ENCODE measurements around the gene SCFD1.

Gene SCFD1

DNA sequence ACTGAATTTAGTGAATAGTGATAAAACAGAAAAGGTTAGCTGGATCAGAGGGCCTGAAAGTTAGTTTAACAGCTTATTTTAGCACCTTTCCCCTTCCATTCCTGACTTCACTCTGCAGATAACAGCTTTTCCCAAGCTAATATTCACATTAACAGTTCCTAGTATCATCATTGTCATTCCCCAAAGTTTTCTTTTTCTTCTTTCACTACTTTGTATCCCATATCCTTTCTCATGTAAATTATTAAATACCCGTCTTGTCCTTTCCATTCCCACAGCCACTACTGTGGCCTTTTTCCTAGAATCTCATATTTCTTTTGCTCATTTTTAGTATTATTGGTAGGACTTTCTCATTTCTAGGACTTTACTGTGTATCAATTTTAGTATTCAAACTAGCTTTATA lies 70.5 kb downstream of the SCFD1 start:
- ChIA-PET CTCF (no interaction called here), POLR2A (no interaction called here)
- no peak for DNase-seq (ENCODE audit: extremely low spot score)
- TF ChIP-seq BHLHE40 (IDR thresholded peaks at IDR 0.05; ENCODE audit: borderline replicate concordance) (no peak), TARDBP (IDR thresholded peaks at IDR 0.05) (no peak)

DNA sequence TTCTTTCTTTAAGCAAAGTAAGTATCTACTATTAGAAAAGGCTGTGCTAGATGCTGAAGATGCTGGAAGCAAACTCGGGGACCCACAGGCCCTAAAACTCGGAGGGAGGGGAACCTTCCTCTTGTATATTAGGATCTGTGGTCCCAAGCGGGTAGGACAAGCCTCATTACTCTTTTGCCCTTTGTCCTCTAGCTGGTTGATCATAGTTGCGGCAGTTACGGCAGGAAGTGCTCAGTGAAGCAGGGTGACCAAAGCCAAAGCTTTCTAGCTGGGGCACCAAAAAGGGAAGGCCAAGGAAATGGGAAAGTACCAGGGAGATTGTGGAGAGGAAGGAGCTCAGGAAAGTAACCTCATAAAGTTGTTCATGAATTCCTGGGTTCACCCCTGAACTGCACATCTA lies 76.3 kb downstream of the SCFD1 start:
- ChIA-PET CTCF (interaction anchor here (1.2 kb wide), 1 partner anchor 16 kb away, joined by 3 read pairs; no protein-coding TSS in a partner anchor), POLR2A (no interaction called here)
- DNase-seq (ENCODE audit: extremely low spot score), result no peak
- TF ChIP-seq ARNT (IDR thresholded peaks at IDR 0.05) (no peak), CTBP1 (IDR thresholded peaks at IDR 0.05; ENCODE audit: borderline replicate concordance) (no peak), ZNF384 (IDR thresholded peaks at IDR 0.05) (no peak), FOXK2 (IDR thresholded peaks at IDR 0.05) (no peak), TARDBP (IDR thresholded peaks at IDR 0.05) (no peak), ELF4 (IDR thresholded peaks at IDR 0.05) (no peak), L3MBTL2 (conservative IDR thresholded peaks at IDR 0.05) (no peak)
- TF ChIP-seq, protein P1, sequence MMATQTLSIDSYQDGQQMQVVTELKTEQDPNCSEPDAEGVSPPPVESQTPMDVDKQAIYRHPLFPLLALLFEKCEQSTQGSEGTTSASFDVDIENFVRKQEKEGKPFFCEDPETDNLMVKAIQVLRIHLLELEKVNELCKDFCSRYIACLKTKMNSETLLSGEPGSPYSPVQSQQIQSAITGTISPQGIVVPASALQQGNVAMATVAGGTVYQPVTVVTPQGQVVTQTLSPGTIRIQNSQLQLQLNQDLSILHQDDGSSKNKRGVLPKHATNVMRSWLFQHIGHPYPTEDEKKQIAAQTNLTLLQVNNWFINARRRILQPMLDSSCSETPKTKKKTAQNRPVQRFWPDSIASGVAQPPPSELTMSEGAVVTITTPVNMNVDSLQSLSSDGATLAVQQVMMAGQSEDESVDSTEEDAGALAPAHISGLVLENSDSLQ (IDR thresholded peaks at IDR 0.05), result no peak

DNA sequence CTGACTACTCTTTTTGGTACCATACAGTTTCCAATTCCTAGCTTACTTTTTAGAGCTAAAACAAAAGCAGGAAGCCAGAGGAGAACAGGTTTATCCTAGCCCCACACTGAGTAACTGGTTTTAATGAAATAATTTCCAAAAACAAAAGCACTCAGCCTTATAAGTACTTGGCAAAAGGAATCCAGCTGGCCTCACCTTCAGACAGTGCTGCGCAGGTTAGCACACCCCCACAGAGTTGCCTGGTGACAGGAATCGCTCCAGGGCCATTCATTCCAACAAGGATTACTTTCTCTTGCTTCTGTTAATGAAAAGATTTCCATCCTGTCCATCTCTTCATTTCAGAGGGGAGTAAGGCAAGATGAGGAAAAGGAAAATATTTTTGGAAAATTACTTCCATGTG lies 84.6 kb downstream of the SCFD1 start:
- no peak for DNase-seq (ENCODE audit: extremely low spot score)
- TF ChIP-seq ZNF384 (IDR thresholded peaks at IDR 0.05), result no peak
- no peak for TF ChIP-seq CTBP1 (IDR thresholded peaks at IDR 0.05; ENCODE audit: borderline replicate concordance)
- no peak for TF ChIP-seq LEF1 (IDR thresholded peaks at IDR 0.05; ENCODE audit: borderline replicate concordance)
- no peak for TF ChIP-seq ELF4 (IDR thresholded peaks at IDR 0.05)
- TF ChIP-seq, protein P1 (IDR thresholded peaks at IDR 0.05), result no peak
- TF ChIP-seq NFRKB (IDR thresholded peaks at IDR 0.05), result no peak
- no peak for TF ChIP-seq HDGF (IDR thresholded peaks at IDR 0.05; ENCODE audit: borderline replicate concordance)
- TF ChIP-seq FOXM1 (IDR thresholded peaks at IDR 0.05; ENCODE audit: borderline replicate concordance), result no peak
- TF ChIP-seq SUZ12 (IDR thresholded peaks at IDR 0.05), result no peak
- TF ChIP-seq TARDBP (IDR thresholded peaks at IDR 0.05), result no peak
- POLR2A ChIA-PET, result no interaction called here
- CTCF ChIA-PET, result no interaction called here

DNA sequence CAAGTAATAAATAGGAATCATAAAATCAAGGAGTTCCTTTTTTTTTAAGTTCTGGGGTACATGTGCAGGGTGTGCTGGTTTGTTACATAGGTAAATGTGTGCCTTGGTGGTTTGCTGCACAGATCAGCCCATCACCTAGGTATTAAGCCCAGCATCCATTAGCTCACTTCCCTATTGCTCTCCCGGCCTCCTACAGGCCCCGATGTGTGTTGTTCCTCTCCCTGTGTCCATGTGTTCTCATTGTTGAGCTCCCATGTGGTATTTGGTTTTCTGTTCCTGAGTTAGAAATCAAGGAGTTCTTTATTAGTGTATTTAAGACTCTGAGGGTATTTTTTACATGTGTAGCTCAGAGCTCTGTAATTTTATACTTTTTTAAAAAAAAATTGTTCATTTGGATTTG lies 86.0 kb downstream of the SCFD1 start:
- no peak for DNase-seq (ENCODE audit: extremely low spot score)
- TF ChIP-seq TARDBP (IDR thresholded peaks at IDR 0.05), result no peak
- no peak for TF ChIP-seq CTBP1 (IDR thresholded peaks at IDR 0.05; ENCODE audit: borderline replicate concordance)
- no peak for TF ChIP-seq HDGF (IDR thresholded peaks at IDR 0.05; ENCODE audit: borderline replicate concordance)
- TF ChIP-seq NFRKB (IDR thresholded peaks at IDR 0.05), result no peak
- no peak for TF ChIP-seq ARNT (IDR thresholded peaks at IDR 0.05)
- TF ChIP-seq FOXM1 (IDR thresholded peaks at IDR 0.05; ENCODE audit: borderline replicate concordance), result no peak
- no peak for TF ChIP-seq ZNF384 (IDR thresholded peaks at IDR 0.05)
- no peak for TF ChIP-seq L3MBTL2 (conservative IDR thresholded peaks at IDR 0.05)
- no peak for TF ChIP-seq BHLHE40 (IDR thresholded peaks at IDR 0.05; ENCODE audit: borderline replicate concordance)
- TF ChIP-seq, protein P1 (IDR thresholded peaks at IDR 0.05), result no peak
- TF ChIP-seq LEF1 (IDR thresholded peaks at IDR 0.05; ENCODE audit: borderline replicate concordance), result no peak
- TF ChIP-seq SUZ12 (IDR thresholded peaks at IDR 0.05), result no peak
- no peak for TF ChIP-seq FOXA1 (IDR thresholded peaks at IDR 0.05)
- no peak for TF ChIP-seq SP1 (IDR thresholded peaks at IDR 0.05)
- TF ChIP-seq ELF4 (IDR thresholded peaks at IDR 0.05), result no peak
- TF ChIP-seq FOXK2 (IDR thresholded peaks at IDR 0.05), result no peak
- POLR2A ChIA-PET, result no interaction called here
- CTCF ChIA-PET, result no interaction called here

DNA sequence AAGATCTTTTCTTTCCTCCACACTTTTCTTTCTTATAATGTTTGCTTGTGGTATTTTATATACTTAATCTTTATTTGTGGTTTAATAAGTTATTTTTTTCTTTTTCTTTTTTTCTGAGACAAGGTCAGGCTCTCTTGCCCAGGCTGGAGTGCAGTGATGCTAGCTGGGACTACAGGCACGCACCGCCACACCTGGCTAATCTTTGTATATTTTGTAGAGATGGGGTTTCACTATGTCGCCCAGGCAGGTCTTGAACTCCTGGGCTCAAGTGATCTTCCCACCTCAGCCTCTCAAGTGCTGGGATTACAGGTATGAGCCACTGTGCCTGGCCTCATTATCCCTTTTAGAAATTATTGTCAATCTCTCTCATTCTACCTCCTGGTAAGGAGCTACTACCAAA lies 87.1 kb downstream of the SCFD1 start:
- POLR2A ChIA-PET, result interaction anchor here (1.1 kb wide), 1 partner anchor 11 kb away, joined by 3 read pairs; no protein-coding TSS in a partner anchor
- no peak for TF ChIP-seq CTBP1 (IDR thresholded peaks at IDR 0.05; ENCODE audit: borderline replicate concordance)
- TF ChIP-seq NFRKB (IDR thresholded peaks at IDR 0.05), result no peak
- no peak for TF ChIP-seq ARNT (IDR thresholded peaks at IDR 0.05)
- no peak for TF ChIP-seq FOXK2 (IDR thresholded peaks at IDR 0.05)
- no peak for TF ChIP-seq L3MBTL2 (conservative IDR thresholded peaks at IDR 0.05)
- no peak for TF ChIP-seq LEF1 (IDR thresholded peaks at IDR 0.05; ENCODE audit: borderline replicate concordance)
- no peak for TF ChIP-seq FOXM1 (IDR thresholded peaks at IDR 0.05; ENCODE audit: borderline replicate concordance)
- TF ChIP-seq SP1 (IDR thresholded peaks at IDR 0.05), result no peak
- no peak for TF ChIP-seq TARDBP (IDR thresholded peaks at IDR 0.05)
- TF ChIP-seq HDGF (IDR thresholded peaks at IDR 0.05; ENCODE audit: borderline replicate concordance), result no peak
- TF ChIP-seq, protein P1 (IDR thresholded peaks at IDR 0.05), result no peak
- TF ChIP-seq ELF4 (IDR thresholded peaks at IDR 0.05), result no peak
- no peak for TF ChIP-seq SUZ12 (IDR thresholded peaks at IDR 0.05)
- TF ChIP-seq BHLHE40 (IDR thresholded peaks at IDR 0.05; ENCODE audit: borderline replicate concordance), result no peak
- TF ChIP-seq ZNF384 (IDR thresholded peaks at IDR 0.05), result no peak
- no peak for TF ChIP-seq FOXA1 (IDR thresholded peaks at IDR 0.05)
- CTCF ChIA-PET, result interaction anchor here (0.7 kb wide), 1 partner anchor 52 kb away, joined by 4 read pairs; no protein-coding TSS in a partner anchor
- DNase-seq (ENCODE audit: extremely low spot score), result no peak

DNA sequence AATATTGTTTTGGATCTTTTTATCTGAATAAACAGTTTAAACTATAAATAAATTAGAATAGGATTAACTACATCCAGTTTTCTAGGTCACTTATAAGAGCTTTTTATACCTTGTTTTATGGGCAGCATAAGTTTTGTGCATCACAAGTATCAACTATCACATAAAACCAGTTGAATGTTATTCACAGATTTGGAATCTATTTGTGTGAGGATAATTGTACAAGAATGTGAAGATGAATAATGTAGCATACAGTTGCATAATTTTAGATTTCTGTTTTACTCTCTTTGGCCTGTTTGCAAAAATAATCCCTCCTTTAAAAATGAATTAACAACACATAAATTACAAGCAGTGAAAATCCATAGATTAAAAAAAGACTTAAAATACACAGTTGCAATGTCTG lies 88.8 kb downstream of the SCFD1 start:
- ChIA-PET POLR2A (no interaction called here), CTCF (no interaction called here)
- no peak for TF ChIP-seq LEF1 (IDR thresholded peaks at IDR 0.05; ENCODE audit: borderline replicate concordance)
- TF ChIP-seq SUZ12 (IDR thresholded peaks at IDR 0.05), result no peak
- TF ChIP-seq CTBP1 (IDR thresholded peaks at IDR 0.05; ENCODE audit: borderline replicate concordance), result no peak
- no peak for TF ChIP-seq SP1 (IDR thresholded peaks at IDR 0.05)
- TF ChIP-seq NFRKB (IDR thresholded peaks at IDR 0.05), result no peak
- TF ChIP-seq ELF4 (IDR thresholded peaks at IDR 0.05), result no peak
- no peak for TF ChIP-seq HDGF (IDR thresholded peaks at IDR 0.05; ENCODE audit: borderline replicate concordance)
- no peak for TF ChIP-seq FOXA1 (IDR thresholded peaks at IDR 0.05)
- TF ChIP-seq FOXM1 (IDR thresholded peaks at IDR 0.05; ENCODE audit: borderline replicate concordance), result no peak
- TF ChIP-seq ZNF384 (IDR thresholded peaks at IDR 0.05), result no peak
- no peak for TF ChIP-seq ARNT (IDR thresholded peaks at IDR 0.05)
- TF ChIP-seq L3MBTL2 (conservative IDR thresholded peaks at IDR 0.05), result no peak
- DNase-seq (ENCODE audit: extremely low spot score), result no peak
